ENCODE measurements around the gene PRR13. TPM values are rescaled to one million over a fixed set of nuclear protein-coding genes. Genes with fewer than 3 reads are reported as not detected.

Gene PRR13
- polyA plus RNA-seq, 1 of the 3 experiments (the other 2 are of a cell fraction), result 58.5 TPM

DNA sequence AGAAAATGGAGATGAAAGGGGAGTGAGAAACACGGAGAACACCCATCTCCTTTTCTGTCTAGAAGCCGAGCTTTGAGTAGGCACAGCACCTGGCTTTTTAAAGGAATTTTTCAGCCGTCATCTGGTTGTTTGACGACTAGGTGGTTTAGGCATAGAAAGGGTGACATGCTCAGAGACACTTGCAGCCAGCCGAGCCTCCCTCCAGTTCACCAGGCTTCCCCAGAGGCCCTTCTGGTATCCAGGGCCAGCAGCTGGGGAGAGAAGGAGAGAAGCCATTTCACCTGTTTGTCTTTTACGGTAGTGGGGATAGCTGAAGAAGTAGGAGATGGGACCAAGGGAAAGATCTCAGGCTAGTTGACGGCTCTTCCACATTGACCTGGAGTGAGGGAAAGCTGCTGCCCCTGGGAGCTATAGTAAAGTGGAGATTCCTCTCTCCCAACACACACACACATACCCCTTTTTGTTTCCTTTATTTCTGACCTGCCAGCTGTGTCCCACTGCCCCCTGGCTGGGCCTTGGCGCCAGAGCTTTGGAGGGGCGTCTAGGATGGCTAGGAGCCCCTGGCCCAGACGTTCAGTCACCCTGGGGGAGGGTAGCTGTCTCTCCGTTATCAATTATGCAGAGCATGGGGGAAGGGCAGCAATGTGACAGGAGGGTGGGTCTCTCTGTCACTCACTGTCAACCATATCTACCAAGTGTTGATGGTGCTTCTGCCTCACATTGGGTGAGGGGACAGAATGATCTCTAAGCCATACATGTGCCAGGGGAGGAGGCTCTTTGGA, 52.3 kb downstream of the PRR13 start:
- Histone ChIP-seq H3K9me2 (no peaks in the 10 kb centered on the region), H3K4me2 (peak overlapping the region; percentile 80), H3K27me3 (ENCODE audit: insufficient read depth) (no peaks in the 10 kb centered on the region), H3K4me1 (ENCODE audit: control insufficient read depth in 1 of 2, insufficient read depth in 2 of 2, low read depth in 1 of 2, low read length in 1 of 2) (peaks cover 24 to 43% of the 10 kb centered on the region in 2 experiments), H3K9ac (peak overlapping the region; percentile 63), H4K20me1 (ENCODE audit: insufficient read depth) (no peaks in the 10 kb centered on the region), H2AFZ (ENCODE audit: low read depth) (no peak overlapping the region; the same call in 1 of the 2 replicates), H3K36me3 (replicated peaks in 1 of 2; ENCODE audit: control insufficient read depth in 1 of 2, insufficient read depth in 2 of 2, low read length in 1 of 2) (peaks cover 3 to 5% of the 10 kb centered on the region in 2 experiments), H3K9me3 (no peaks in the 10 kb centered on the region), H3K27ac (ENCODE audit: low read depth in 2 of 2, low read length in 1 of 2) (peak overlapping the region; percentile 63 to 94), H3K79me2 (ENCODE audit: insufficient read depth) (peaks cover 62% of the 10 kb centered on the region), H3K4me3 (ENCODE audit: low read depth in 2 of 2, low read length in 1 of 2) (peak overlapping the region; percentile 47 to 57), H3F3A (replicated peaks; ENCODE audit: insufficient read depth) (peaks cover 30% of the 10 kb centered on the region)
- no peak for DNase-seq
- TF ChIP-seq TEAD4 (IDR thresholded peaks at IDR 0.05; ENCODE audit: borderline replicate concordance, insufficient read depth) (no peak), NFIC (IDR thresholded peaks at IDR 0.05; ENCODE audit: borderline replicate concordance) (no peak), JUND (IDR thresholded peaks at IDR 0.05) (no peak), EP300 (IDR thresholded peaks at IDR 0.05; ENCODE audit: borderline replicate concordance in 1 of 2, low read depth in 1 of 2, low read length in 1 of 2) (no peak), GABPA (IDR thresholded peaks at IDR 0.05; ENCODE audit: low read depth) (no peak), REST (IDR thresholded peaks at IDR 0.05; ENCODE audit: low read depth, low read length) (no peak), ELF1 (IDR thresholded peaks at IDR 0.05) (no peak), FOXM1 (IDR thresholded peaks at IDR 0.05; ENCODE audit: low read depth) (no peak), SMC3 (IDR thresholded peaks at IDR 0.05; ENCODE audit: low read depth, low read length) (no peak), RXRA (IDR thresholded peaks at IDR 0.05; ENCODE audit: borderline replicate concordance, low read depth) (no peak), USF1 (IDR thresholded peaks at IDR 0.05; ENCODE audit: borderline replicate concordance, low read depth) (no peak), CHD2 (IDR thresholded peaks at IDR 0.05; ENCODE audit: low read length, partially characterized antibody) (no peak)
- TF ChIP-seq, protein P1, sequence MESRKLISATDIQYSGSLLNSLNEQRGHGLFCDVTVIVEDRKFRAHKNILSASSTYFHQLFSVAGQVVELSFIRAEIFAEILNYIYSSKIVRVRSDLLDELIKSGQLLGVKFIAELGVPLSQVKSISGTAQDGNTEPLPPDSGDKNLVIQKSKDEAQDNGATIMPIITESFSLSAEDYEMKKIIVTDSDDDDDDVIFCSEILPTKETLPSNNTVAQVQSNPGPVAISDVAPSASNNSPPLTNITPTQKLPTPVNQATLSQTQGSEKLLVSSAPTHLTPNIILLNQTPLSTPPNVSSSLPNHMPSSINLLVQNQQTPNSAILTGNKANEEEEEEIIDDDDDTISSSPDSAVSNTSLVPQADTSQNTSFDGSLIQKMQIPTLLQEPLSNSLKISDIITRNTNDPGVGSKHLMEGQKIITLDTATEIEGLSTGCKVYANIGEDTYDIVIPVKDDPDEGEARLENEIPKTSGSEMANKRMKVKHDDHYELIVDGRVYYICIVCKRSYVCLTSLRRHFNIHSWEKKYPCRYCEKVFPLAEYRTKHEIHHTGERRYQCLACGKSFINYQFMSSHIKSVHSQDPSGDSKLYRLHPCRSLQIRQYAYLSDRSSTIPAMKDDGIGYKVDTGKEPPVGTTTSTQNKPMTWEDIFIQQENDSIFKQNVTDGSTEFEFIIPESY (IDR thresholded peaks at IDR 0.05; ENCODE audit: borderline replicate concordance, low read depth), result no peak
- ChIA-PET CTCF (interaction anchor here (0.7 to 1.9 kb wide), 7 partner anchors 12 to 171 kb away, joined by 3 to 10 read pairs (median 4); no protein-coding TSS in a partner anchor), POLR2A (interaction anchor here (0.9 to 4.5 kb wide), 5 partner anchors 11 to 194 kb away, joined by 3 to 28 read pairs (median 5); partner anchors contain the start of genes AAAS and MYG1)
- 42% methylated on average over 11 of the region's 11 CpGs for WGBS (ENCODE audit: low lambda C conversion rate)

Other genes with a start within 250 kb of the PRR13 start
- 0.25 and 0.31 TPM in 2 replicates for gene ITGB7, start 234.5 kb upstream of the PRR13 start, polyA plus RNA-seq (2012; rRNA removed)
- gene RARG, start 209.5 kb upstream of the PRR13 start, polyA plus RNA-seq (2012; rRNA removed), result 35.0 and 36.6 TPM in 2 replicates
- 6.9 and 8.6 TPM in 2 replicates for gene ESPL1, start 173.4 kb upstream of the PRR13 start, polyA plus RNA-seq (2012; rRNA removed)
- 1,198 and 1,880 TPM in 2 replicates for gene PFDN5, start 146.2 kb upstream of the PRR13 start, polyA plus RNA-seq (2012; rRNA removed)
- gene MYG1, start 142.0 kb upstream of the PRR13 start, polyA plus RNA-seq (2012; rRNA removed), result 93.5 and 101 TPM in 2 replicates
- gene AAAS, start 120.1 kb upstream of the PRR13 start, polyA plus RNA-seq (2012; rRNA removed), result 64.9 and 70.6 TPM in 2 replicates
- gene SP7, start 105.4 kb upstream of the PRR13 start, polyA plus RNA-seq (2012; rRNA removed), result not detected in 2 replicates
- gene SP1, start 61.6 kb upstream of the PRR13 start, polyA plus RNA-seq (2012; rRNA removed), result 12.9 and 18.8 TPM in 2 replicates
- gene AMHR2, start 17.9 kb upstream of the PRR13 start, polyA plus RNA-seq (2012; rRNA removed), result 0.03 and 0.06 TPM in 2 replicates
- gene PCBP2, start 10.4 kb downstream of the PRR13 start, polyA plus RNA-seq (2012; rRNA removed), result 336 and 368 TPM in 2 replicates
- 57.6 and 80.9 TPM in 2 replicates for gene MAP3K12, start 57.7 kb downstream of the PRR13 start, polyA plus RNA-seq (2012; rRNA removed)
- gene TARBP2, start 59.5 kb downstream of the PRR13 start, polyA plus RNA-seq (2012; rRNA removed), result 57.8 and 69.8 TPM in 2 replicates
- gene NPFF, start 65.8 kb downstream of the PRR13 start, polyA plus RNA-seq (2012; rRNA removed), result 0.13 TPM in 1 of 2 replicates, not detected in the other
- 12.8 and 17.3 TPM in 2 replicates for gene ATF7, start 184.6 kb downstream of the PRR13 start, polyA plus RNA-seq (2012; rRNA removed)
- 309 and 319 TPM in 2 replicates for gene ATP5MC2, start 234.3 kb downstream of the PRR13 start, polyA plus RNA-seq (2012; rRNA removed)